ENCODE measurements around the gene MOB3A.
A peak's percentile ranks its signal among the peaks of the same experiment; 100 is the strongest.
"Not testable (repeated sequence)": the region's sequence is repeated elsewhere in the genome, so short reads cannot be mapped to it uniquely, and the experiment has no call there.

Gene MOB3A

GRCh38 chr19:2108251-2109016 lies 12.3 kb upstream of the MOB3A start:
- DNase-seq, result no peak

GRCh38 chr19:2103045-2103707 lies 7.0 kb upstream of the MOB3A start:
- DNase-seq, result no peak

- no peak for DNase-seq
These were observed 5.5 kb upstream of the MOB3A start for GRCh38 chr19:2101417-2102335.

GRCh38 chr19:2100719-2101061 lies 4.6 kb upstream of the MOB3A start:
- no peak for DNase-seq

GRCh38 chr19:2099937-2100718 lies 4.0 kb upstream of the MOB3A start:
- DNase-seq, result no peak

- DNase-seq, result no peak
These were observed 3.0 kb upstream of the MOB3A start for GRCh38 chr19:2099054-2099501.

- no peak for DNase-seq
These were observed 1.8 kb upstream of the MOB3A start for GRCh38 chr19:2097886-2098327.

GRCh38 chr19:2097203-2097885 lies 1.2 kb upstream of the MOB3A start:
- DNase-seq, result no peak

- peak; percentile 100 for DNase-seq
These were observed 515 bp upstream of the MOB3A start, which contains the start of gene IZUMO4 for GRCh38 chr19:2096480-2097202. IZUMO4 (plus strand) TSS chr19:2096915; CDS start chr19:2096946, 31 bp downstream.

- DNase-seq, result not testable (repeated sequence)
These were observed 4.1 kb downstream of the MOB3A start for GRCh38 chr19:2091926-2092525.

- no peak for DNase-seq
These were observed 6.4 kb downstream of the MOB3A start for GRCh38 chr19:2089727-2090053.

- no peak for DNase-seq
These were observed 7.0 kb downstream of the MOB3A start for GRCh38 chr19:2089001-2089711.

- no peak for DNase-seq
These were observed 8.5 kb downstream of the MOB3A start for GRCh38 chr19:2087621-2088100.

GRCh38 chr19:2086695-2087620 lies 9.2 kb downstream of the MOB3A start:
- not testable (repeated sequence) for DNase-seq

- DNase-seq, result no peak
These were observed 11.0 kb downstream of the MOB3A start for GRCh38 chr19:2084993-2085720.

- peak; percentile 72 for DNase-seq
These were observed 12.8 kb downstream of the MOB3A start for GRCh38 chr19:2083174-2083854.
